ENCODE data around the gene PIGR.

Gene PIGR

DNA sequence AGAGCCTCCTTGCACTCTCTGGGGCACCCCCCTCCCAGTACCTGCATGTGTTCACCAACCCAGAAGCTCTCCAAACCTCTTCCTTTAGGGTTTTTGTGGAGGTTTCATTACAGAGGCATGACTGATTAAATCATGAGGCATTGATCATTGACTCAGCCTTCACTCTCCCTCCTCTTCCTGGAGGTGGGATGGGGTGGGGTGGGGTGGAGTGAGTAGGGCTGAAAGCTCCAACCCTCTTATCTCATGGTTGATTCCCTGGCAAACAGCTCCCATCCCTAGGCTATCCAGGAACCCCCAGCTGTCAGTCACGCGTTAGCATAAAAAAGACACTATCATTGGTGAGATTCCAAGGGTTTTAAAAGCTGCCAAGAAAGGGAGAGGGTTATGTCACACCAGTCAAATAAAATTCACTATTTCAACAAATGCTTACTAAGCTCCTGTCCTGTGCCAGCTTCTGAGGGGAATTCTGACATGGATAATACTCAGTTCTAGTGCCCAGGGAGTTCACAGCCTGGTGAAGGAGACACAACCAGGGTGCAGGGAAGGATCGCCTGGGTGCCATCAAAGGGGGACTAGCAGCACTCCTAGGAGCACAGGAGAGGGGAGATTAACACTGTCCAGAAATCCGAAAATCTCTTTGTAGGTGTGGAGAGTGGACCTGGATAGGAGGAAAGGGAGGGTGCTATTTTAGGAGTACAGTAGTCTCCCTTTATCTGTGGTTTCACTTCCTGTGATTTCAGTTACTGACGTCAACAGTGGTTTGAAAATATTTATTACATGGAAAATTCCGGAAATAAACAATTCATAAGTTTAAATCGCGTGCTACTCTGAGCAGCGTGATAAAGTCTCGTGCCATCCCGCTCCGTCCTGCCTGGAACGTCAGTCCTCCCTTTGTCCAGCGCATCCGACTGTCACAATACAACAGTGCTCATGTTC is 55.9 kb downstream of the PIGR start:
- DNase-seq (ENCODE audit: low read depth in 2 of 2), result no peak

- no peak for DNase-seq (ENCODE audit: low read depth in 2 of 2)
These were observed 58.6 kb downstream of the PIGR start for GRCh38 chr1:206887701-206888100.

GRCh38 chr1:206886831-206887230 is 59.4 kb downstream of the PIGR start:
- DNase-seq (ENCODE audit: low read depth in 2 of 2), result no peak

- DNase-seq (ENCODE audit: low read depth in 2 of 2), result no peak
These were observed 60.8 kb downstream of the PIGR start for GRCh38 chr1:206885341-206886060.

DNA sequence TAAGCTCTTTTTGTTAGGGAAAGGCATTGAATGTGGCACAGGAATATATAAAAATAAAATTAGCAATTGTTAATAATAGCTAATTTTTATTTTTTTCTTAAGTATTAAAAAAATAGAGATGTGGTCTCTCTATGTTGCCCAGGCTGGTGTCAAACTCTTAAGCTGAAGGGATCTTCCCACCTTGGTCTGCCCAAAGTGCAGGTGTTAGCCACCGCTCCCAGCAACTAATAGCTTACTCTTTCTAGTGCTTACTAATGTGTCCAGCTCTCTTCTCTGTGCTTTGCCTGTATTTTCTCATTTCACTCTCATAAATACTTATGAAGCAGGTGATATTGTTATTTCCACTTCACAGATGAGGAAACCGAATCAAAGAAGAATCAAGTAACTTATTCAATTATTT is 62.4 kb downstream of the PIGR start:
- DNase-seq (ENCODE audit: low read depth in 2 of 2), result no peak

GRCh38 chr1:206883160-206883559 is 63.1 kb downstream of the PIGR start:
- DNase-seq (ENCODE audit: low read depth in 2 of 2), result no peak

- DNase-seq (ENCODE audit: low read depth in 2 of 2), result no peak
These were observed 63.7 kb downstream of the PIGR start for GRCh38 chr1:206882555-206882954.

- no peak for DNase-seq (ENCODE audit: low read depth in 2 of 2)
These were observed 66.0 kb downstream of the PIGR start for GRCh38 chr1:206880314-206880713.
